ENCODE results near the gene PASK.

The PASK gene

GRCh38 chr2:241179899-241180298 lies 30.6 kb upstream of the PASK start:
- no peak for DNase-seq

GRCh38 chr2:241178961-241179360 lies 29.7 kb upstream of the PASK start:
- no peak for DNase-seq

GRCh38 chr2:241177526-241178334 lies 28.5 kb upstream of the PASK start:
- DNase-seq = no peak

- no peak for DNase-seq
Observed at GRCh38 chr2:241173557-241173956, 24.3 kb upstream of the PASK start.

- no peak for DNase-seq
Observed at GRCh38 chr2:241168366-241168765, 19.1 kb upstream of the PASK start.

GRCh38 chr2:241163601-241164118 lies 14.4 kb upstream of the PASK start:
- DNase-seq = no peak

- DNase-seq = peak; percentile 4
Observed at GRCh38 chr2:241161646-241162281, 12.5 kb upstream of the PASK start.

- DNase-seq = no peak
Observed at GRCh38 chr2:241160318-241160717, 11.0 kb upstream of the PASK start.

GRCh38 chr2:241159116-241159515 lies 9.8 kb upstream of the PASK start:
- no peak for DNase-seq

GRCh38 chr2:241158546-241158900 lies 9.3 kb upstream of the PASK start:
- no peak for DNase-seq

- peak; percentile 12 for DNase-seq
Observed at GRCh38 chr2:241157841-241158545, 8.7 kb upstream of the PASK start.

- no peak for DNase-seq
Observed at GRCh38 chr2:241156971-241157441, 7.7 kb upstream of the PASK start.

- DNase-seq = no peak
Observed at GRCh38 chr2:241155936-241156335, 6.7 kb upstream of the PASK start.

GRCh38 chr2:241154915-241155314 lies 5.6 kb upstream of the PASK start:
- no peak for DNase-seq

- no peak for DNase-seq
Observed at GRCh38 chr2:241153616-241154015, 4.3 kb upstream of the PASK start.

GRCh38 chr2:241151934-241152660 lies 2.8 kb upstream of the PASK start:
- no peak for DNase-seq

- DNase-seq = peak; percentile 4
Observed at GRCh38 chr2:241150660-241151530, 1.6 kb upstream of the PASK start.

- peak; percentile 97 for DNase-seq
Observed at GRCh38 chr2:241149925-241150659, 820 bp upstream of the PASK start, which contains the start of gene PPP1R7. PPP1R7 (plus strand) TSS chr2:241150467; CDS start chr2:241150496, 29 bp downstream.

- DNase-seq = no peak
Observed at GRCh38 chr2:241149675-241149924, 328 bp upstream of the PASK start.

- DNase-seq = no peak
Observed at GRCh38 chr2:241148239-241148638, 1.0 kb downstream of the PASK start.

GRCh38 chr2:241147336-241147735 lies 1.9 kb downstream of the PASK start:
- DNase-seq = no peak
